DMS114 treated with DMSO at 0.1 percent for 48 hours (cell line): Measurements from ENCODE around the gene CPM.
"Not testable (repeated sequence)": the region's sequence is repeated elsewhere in the genome, so short reads cannot be mapped to it uniquely, and the experiment has no call there.

ENCODE experiments used
- DNase-seq: peaks from one replicate; lab custom pipeline; 2025; ENCODE audit not compliant: unreplicated experiment; lab: John Stamatoyannopoulos, UW

CPM gene

DNA sequence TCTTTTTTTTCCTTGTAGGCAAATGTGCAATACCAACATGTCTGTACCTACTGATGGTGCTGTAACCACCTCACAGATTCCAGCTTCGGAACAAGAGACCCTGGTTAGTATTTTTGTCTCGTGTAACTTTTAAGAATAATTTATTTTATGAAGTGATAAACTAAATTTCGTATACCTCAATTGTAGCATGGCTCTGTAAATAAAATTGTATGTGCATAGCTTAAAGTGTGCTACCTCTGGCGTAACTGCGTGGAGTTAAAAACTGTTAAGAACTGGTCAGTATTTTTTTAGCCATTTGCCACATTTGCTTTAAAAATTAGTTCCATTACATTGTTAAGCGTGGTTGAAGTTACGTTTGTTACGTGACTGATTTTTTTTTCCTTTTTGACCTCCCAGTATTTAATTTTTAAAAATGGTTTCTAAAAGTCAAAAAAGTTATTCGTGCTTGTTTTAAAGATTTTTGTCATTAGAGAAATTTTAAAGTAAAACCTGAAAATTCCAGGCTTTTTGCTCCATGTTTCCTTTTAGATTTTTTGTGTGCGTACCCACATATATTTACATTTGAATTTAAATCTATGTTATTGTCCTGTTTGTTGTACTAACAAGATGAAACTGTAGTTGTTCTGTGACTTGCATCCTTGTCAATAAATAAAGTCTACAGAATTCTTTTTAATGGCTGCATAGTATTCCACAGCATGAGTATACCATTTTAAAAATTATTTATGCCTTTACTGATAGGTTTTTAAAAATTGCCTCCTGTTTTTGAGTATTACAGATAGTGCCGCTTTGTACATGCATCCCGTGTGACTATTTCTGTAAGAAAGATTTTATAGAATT is 123.6 kb downstream of the CPM start:
- DNase-seq: no peak

DNA sequence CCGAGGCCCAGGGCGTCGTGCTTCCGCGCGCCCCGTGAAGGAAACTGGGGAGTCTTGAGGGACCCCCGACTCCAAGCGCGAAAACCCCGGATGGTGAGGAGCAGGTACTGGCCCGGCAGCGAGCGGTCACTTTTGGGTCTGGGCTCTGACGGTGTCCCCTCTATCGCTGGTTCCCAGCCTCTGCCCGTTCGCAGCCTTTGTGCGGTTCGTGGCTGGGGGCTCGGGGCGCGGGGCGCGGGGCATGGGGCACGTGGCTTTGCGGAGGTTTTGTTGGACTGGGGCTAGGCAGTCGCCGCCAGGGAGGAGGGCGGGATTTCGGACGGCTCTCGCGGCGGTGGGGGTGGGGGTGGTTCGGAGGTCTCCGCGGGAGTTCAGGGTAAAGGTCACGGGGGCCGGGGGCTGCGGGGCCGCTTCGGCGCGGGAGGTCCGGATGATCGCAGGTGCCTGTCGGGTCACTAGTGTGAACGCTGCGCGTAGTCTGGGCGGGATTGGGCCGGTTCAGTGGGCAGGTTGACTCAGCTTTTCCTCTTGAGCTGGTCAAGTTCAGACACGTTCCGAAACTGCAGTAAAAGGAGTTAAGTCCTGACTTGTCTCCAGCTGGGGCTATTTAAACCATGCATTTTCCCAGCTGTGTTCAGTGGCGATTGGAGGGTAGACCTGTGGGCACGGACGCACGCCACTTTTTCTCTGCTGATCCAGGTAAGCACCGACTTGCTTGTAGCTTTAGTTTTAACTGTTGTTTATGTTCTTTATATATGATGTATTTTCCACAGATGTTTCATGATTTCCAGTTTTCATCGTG is 124.4 kb downstream of the CPM start:
- DNase-seq: peak; percentile 62

DNA sequence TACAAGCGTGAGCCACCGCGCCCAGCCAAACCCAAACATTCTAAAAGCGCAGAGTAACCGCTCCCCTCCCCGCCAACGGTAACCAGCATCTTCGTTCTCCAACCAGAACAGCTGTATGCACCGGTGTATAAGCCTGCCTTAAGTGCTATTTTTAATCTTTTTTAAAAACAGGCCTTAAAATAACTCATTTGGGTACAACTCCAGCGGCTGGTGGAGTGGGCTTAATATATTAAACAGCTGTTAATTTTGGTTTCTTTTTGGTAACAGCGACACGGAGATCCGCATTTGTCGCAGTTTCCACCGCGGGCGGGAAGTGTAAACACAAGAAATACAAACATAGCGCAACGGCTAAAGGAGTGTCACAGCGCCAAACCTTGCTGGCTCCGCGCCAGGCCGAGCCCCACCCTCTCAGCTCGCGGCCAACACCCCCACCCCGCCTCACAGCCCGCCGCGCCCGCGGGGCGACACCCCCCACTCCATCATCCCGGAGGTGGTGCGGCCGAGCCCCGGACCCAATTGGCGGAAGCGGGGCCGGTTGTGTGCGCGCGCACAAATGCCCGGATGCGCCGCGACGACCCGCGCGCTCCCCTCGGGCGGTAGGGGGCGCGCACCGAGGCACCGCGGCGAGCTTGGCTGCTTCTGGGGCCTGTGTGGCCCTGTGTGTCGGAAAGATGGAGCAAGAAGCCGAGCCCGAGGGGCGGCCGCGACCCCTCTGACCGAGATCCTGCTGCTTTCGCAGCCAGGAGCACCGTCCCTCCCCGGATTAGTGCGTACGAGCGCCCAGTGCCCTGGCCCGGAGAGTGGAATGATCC is 125.2 kb downstream of the CPM start, which contains the start of gene MDM2:
Gene MDM2 (plus strand): TSS at position 602 of the 812 bp plus-strand sequence. CDS start 301 bp downstream, outside the sequence.
- peak; percentile 71 for DNase-seq

DNA sequence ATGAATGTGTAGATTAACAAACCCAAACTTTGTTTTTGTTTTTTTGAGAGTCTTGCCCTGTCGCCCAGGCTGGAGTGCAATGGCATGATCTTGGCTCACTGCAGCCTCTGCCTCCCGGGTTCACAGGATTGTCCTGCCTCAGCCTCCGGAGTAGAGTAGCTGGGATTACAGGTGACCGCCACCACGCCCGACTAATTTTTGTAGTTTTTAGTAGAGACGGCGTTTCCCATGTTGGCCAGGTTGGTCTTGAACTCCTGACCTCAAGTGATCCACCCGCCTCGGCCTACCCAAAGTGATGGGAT is 125.7 kb downstream of the CPM start:
- not testable (repeated sequence) for DNase-seq

DNA sequence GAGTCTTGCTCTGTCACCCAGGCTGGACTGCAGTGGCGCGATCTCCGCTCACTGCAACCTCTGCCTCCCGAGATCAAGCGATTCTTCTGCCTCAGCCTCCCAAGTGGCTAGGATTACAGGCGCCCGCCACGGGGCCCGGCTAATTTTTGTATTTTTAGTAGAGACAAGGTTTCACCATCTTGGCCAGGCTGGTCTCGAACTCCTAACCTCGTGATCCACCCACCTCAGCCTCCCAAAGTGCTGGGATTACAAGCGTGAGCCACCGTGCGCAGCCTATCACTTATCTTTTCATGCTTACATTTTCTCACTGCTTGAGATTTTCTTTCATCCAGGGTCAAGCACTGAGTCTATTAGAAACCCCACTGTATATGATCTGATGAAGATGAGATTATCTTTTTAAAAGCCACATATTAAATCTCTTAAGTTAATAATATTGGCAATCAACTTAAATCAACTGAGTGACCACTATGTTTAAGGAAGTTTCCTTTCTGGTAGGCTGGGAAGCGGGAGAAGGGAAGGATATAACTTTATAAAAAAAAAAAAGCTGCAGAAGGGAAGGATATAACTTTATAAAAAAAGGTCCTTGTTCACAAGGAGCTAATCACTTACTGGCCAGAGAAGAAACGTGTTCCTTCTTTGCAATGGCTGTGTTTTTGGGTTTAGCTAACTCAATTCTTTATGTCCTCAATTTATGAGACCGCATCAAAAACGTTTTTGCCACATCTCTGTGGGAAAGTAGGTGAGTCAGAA is 126.3 kb downstream of the CPM start:
- DNase-seq: no peak

DNA sequence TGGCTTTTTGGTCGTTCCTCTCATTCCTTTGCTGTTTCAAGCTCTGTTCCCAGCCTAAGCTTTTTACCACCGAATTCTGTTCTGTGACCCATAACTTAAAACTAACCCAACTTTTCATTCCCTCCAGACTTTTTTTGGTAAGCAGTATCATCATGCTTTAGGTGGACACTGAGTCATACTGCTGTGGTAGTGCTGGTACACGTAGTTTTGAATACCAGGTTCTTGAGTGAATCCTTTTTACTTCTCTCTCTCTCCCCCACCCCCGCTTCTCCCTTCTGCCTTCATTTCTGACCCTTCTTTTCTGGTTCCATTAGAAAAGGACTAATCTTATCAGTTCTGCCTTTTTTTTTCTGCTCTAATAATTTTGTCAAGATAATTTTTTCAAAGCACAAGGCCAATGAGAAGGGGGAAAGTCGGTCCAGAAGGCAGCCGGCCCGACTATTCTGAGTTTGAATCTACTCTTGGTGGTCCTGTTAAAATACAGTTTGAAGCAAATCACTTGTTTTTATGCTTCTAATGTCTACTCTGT is 127.3 kb downstream of the CPM start:
- no peak for DNase-seq

DNA sequence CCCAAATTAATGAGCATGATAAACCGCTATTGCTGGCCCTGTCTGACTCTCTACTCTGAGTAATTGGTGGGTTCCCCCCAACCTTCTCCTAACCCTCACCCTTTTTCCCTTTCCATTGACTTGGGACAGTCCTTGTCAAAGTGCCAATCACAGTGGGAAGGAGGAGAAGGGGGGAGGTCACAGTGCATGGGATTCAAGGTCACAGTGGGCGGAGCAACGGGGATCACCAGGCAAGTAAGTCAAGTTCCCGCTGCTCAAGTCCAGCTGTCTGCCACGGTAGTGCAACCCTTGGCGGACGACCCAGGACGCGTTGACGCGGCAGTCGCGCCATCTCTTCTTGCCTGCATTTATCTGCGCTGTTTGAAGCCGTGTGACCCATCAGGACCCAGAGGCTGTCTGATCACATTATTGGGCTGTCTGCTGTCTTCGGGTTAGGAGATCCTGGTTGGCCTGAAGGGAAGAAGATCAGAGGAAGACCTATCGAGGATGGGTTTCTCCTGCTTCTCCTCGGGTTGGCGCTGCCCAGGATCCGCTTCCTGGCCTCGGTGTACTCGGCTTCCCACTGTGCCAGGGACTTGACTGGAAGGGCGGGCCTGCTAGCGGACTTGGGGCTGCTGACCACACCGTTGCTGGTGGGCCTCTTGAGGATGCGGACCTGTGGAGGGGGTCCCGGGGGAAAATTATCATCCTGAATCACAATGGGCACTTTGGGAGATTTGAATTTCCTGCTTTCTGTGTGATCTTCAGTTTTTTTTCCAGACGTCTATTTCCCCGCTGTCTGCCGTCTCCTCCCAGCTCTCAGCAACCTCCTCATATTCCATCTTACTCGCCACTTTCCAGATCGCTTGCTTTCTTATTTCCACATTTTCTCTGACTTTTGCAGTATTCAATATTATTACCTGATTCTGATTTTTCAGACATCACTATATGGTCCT is 128.0 kb downstream of the CPM start:
- DNase-seq: no peak

DNA sequence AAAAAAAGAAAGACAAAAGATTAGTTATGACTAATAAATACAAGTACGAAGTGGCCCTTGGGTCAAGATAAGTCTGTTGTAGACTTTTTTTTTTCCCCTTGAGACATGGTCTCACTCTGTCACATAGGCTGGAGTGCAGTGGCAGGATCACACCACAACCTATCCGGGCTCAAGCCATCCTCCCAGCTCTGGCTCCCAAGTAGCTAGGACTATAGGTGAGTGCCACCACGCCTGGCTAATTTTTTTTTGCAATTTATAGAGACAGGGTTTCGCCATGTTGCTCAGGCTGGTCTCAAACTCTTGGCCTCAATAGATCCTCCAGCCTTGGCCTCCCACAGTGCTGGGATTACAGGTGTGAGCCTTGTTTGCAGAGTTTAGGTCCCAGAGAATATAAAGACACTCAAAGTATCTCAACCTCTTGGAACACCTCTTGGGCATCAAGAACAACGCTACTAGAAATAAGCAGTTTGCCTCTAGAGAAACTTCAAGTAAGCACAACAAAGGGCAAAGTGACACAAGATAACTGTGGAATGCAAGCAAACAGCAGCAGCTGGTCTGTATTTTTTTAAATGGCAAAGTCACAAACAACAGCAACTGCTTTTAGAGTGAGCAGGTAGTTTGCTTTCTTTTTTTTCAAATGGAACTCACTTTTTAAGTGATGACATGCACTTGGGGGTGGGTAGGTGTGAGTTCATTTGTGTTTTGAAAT is 128.9 kb downstream of the CPM start:
- no peak for DNase-seq

DNA sequence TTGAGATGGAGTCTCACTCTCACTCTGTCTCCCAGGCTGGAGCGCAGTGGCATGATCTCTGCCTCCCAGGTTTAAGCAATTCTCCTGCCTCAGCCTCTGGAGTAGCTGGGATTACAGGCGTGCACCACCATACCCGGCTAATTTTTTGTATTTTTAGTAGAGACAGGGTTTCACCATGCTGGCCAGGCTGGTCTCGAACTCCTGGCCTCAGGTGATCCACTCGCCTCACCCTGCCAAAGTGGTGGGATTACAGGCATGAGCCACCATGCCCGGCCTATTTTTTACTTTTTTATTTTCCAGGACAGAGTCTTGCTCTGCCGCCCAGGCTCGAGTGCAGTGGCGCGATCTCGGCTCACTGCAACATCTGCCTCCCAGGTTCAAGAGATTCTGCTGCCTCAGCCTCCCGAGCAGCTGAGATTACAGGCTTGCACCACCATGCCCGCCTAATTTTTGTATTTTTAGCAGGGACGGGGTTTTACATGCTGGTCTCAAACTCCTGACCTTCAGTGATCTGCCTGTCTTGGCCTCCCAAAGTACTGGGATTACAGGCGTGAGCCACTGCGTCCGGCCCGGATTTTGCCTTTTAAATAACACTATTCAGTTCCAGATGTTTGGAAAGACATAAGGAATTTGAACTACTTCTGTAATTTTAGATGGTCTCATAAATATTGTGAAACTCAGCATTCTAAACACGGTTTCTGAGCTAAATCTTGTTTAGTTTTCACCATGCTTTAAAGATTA is 129.9 kb downstream of the CPM start:
- not testable (repeated sequence) for DNase-seq

DNA sequence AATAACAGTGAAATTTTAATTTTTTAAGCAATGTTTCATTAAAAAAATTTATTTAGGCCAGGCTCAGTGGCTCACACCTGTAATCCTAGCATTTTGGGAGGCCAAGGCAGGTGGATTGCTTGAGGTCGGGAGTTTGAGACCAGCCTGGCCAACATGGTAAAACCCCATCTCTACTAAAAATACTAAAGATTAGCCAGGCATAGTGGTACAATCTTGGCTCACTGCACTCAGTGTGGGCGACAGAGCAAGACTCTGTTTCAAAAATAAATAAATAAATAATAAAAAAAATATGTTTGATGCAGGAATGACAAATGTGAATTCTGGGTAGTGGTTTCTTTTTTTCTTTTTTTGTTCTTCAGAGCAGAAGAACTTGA is 130.6 kb downstream of the CPM start:
- DNase-seq: not testable (repeated sequence)
